ENCODE data around the gene YBX2.
"Not testable (repeated sequence)": the region's sequence is repeated elsewhere in the genome, so short reads cannot be mapped to it uniquely, and the experiment has no call there.

Gene YBX2

GRCh38 chr17:7294614-7295153 lies at the start of gene YBX2:
Gene YBX2 (minus strand): TSS chr17:7294639. CDS start chr17:7294500, 139 bp downstream.
- DNase-seq, result no peak

GRCh38 chr17:7343250-7343649 lies 48.8 kb upstream of the YBX2 start:
- DNase-seq, result no peak

- no peak for DNase-seq
Observed at GRCh38 chr17:7341842-7342241, 47.4 kb upstream of the YBX2 start.

GRCh38 chr17:7340179-7340578 lies 45.7 kb upstream of the YBX2 start:
- no peak for DNase-seq

- DNase-seq, result not testable (repeated sequence)
Observed at GRCh38 chr17:7337600-7337999, 43.2 kb upstream of the YBX2 start.

- no peak for DNase-seq
Observed at GRCh38 chr17:7336240-7337175, 42.1 kb upstream of the YBX2 start, which contains the start of gene ACAP1. Gene ACAP1 (plus strand): TSS chr17:7336529. CDS start chr17:7336735, 206 bp downstream.

GRCh38 chr17:7335765-7336164 lies 41.3 kb upstream of the YBX2 start:
- DNase-seq, result not testable (repeated sequence)

GRCh38 chr17:7334938-7335538 lies 40.6 kb upstream of the YBX2 start:
- no peak for DNase-seq

- DNase-seq, result not testable (repeated sequence)
Observed at GRCh38 chr17:7332600-7333069, 38.2 kb upstream of the YBX2 start.

- no peak for DNase-seq
Observed at GRCh38 chr17:7332111-7332510, 37.7 kb upstream of the YBX2 start.

GRCh38 chr17:7330638-7331015 lies 36.2 kb upstream of the YBX2 start:
- DNase-seq, result no peak

- DNase-seq, result no peak
Observed at GRCh38 chr17:7329997-7330637, 35.7 kb upstream of the YBX2 start.

GRCh38 chr17:7329374-7329996 lies 35.0 kb upstream of the YBX2 start:
- DNase-seq, result peak; percentile 62

GRCh38 chr17:7328840-7329373 lies 34.5 kb upstream of the YBX2 start, which contains the start of gene NEURL4:
Gene NEURL4 (minus strand): TSS chr17:7329335. CDS start chr17:7329312, 23 bp downstream.
- no peak for DNase-seq

- DNase-seq, result no peak
Observed at GRCh38 chr17:7328009-7328408, 33.6 kb upstream of the YBX2 start.

- no peak for DNase-seq
Observed at GRCh38 chr17:7327501-7327900, 33.1 kb upstream of the YBX2 start.

GRCh38 chr17:7327056-7327455 lies 32.6 kb upstream of the YBX2 start:
- no peak for DNase-seq

- no peak for DNase-seq
Observed at GRCh38 chr17:7326186-7326585, 31.7 kb upstream of the YBX2 start.

- no peak for DNase-seq
Observed at GRCh38 chr17:7325031-7325528, 30.6 kb upstream of the YBX2 start.

- DNase-seq, result no peak
Observed at GRCh38 chr17:7324438-7324779, 30.0 kb upstream of the YBX2 start.

- DNase-seq, result no peak
Observed at GRCh38 chr17:7323731-7324437, 29.4 kb upstream of the YBX2 start.

Data from cortex of kidney (tissue), 1 donor.